NCI-H526 treated with DMSO at 0.1 percent for 48 hours (cell line): ENCODE measurements around the gene RIOK2.

ENCODE experiments used
- DNase-seq: peaks from one replicate; lab custom pipeline; 2025; lab: John Stamatoyannopoulos, UW

RIOK2 gene

GRCh38 chr5:97124335-97124734, 58.7 kb downstream of the RIOK2 start:
- DNase-seq = no peak

DNA sequence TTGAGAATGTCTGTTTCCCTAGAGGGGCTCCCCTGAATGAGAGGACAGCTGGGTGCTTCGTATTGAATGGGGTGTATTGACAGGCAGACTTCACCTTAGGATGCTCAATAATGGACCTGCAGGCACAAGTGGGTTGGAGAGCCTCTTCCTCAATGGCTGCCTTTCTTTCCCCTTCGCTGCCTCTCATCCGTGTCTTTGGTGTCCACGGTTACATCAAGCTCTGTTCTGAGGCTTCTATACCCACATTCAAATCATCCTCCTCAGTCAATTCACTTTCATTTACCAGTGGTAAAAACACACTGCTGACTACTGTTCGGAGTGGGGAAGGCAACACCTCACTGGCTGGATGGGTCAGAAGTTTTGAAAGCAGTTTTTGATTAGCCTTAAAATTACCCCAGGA, 61.2 kb downstream of the RIOK2 start:
- DNase-seq = no peak

- no peak for DNase-seq
Observed at GRCh38 chr5:97120195-97120594, 62.9 kb downstream of the RIOK2 start.

DNA sequence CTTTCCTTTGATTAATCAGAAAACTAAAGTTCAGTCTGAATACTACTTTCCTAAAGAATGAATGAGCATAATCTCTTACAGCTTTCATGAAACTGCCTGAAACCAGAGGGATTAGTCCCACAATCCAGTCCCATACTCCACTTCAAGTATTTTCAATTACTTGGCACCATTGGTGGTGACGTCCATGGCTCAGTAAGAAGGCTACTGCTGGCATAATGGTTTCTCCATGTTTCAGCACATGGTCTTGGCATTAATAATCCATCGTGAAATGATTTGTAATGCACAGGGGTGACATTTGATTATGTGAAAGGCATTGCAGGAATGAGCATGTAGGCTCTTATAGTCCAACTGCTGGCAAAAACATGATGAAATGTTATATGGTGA, 64.0 kb downstream of the RIOK2 start:
- DNase-seq = no peak

GRCh38 chr5:97118261-97119006, 64.6 kb downstream of the RIOK2 start:
- no peak for DNase-seq

DNA sequence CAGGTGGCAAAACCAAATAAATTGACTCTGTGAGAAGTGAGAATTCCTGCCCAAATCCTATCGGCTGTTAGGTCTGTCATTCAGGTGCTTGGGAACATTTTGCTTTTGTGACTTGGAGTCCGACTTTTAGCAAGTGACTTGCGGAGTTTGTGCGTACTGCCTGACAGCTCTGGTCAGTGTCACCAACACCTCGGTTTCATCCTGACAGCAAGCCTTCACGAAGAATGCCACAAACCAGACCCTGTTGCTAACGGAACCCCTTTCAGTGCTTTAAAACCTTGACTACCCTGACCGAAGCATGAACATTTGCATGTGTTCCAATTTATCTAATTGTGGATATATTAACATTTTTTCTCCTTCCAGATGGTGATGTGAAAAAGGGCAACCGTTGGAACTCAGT, 67.1 kb downstream of the RIOK2 start:
- no peak for DNase-seq

DNA sequence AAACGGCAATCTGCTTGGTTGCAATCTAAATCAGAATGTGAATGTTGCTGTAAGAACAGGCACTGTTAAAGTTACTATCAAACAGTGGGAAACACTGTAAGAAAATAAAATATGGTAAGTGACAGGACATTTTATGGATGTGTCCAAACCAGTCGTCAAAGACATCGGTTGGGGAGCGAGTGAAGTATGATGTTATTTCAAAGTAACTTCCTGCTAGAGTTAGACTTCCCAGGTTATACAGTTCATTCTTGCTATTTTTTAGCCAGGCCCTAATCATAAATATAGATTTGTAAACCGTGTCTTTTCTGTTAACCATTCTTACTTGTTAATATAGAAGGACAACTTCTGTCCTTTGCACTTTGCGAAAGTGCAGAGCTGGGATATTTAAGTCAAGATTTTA, 70.8 kb downstream of the RIOK2 start:
- no peak for DNase-seq

DNA sequence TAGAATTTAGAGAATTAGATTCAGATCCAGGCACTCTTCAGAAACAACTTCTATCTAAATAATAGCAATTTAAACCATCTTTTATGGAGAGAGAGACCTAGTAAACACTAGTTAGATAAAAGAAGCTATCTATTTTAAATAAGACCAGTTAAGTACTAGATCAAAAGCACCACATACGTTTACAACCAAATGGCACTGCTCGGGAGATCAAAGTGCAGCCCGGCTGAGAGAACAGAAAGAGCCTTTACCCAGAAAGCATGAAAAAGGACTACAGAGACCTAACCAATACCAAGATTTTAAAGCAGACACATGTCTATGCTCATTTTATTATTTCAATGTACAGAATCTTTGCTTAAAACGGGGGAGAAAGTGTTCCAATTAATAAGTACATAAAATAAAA, 71.4 kb downstream of the RIOK2 start:
- DNase-seq = no peak

GRCh38 chr5:97111004-97111403, 72.0 kb downstream of the RIOK2 start:
- DNase-seq = no peak
